IgD-negative memory B cell (primary cell): Measurements from ENCODE around the gene CYP17A1. TPM values are rescaled to one million over a fixed set of nuclear protein-coding genes. Genes with fewer than 3 reads are reported as not detected.

ENCODE experiments used
- polyA plus RNA-seq: library from polyadenylated mRNA; unstranded; fragments of 300-500 nt; fragmentation: Illumina TruSeq; gene quantifications from one replicate; pipeline ENCODE4 v1.2.3, GENCODE V29; 2021

The CYP17A1 gene
- polyA plus RNA-seq, 1 donor from 2014 or later: 0.09 TPM

Other genes with a start within 250 kb of the CYP17A1 start
- gene TRIM8, start 192.9 kb downstream of the CYP17A1 start, polyA plus RNA-seq: 71.5 TPM
- 3.8 TPM for gene ARL3, start 123.0 kb downstream of the CYP17A1 start, polyA plus RNA-seq
- 6.4 TPM for gene SFXN2, start 122.8 kb downstream of the CYP17A1 start, polyA plus RNA-seq
- gene WBP1L, start 93.5 kb downstream of the CYP17A1 start, polyA plus RNA-seq: 28.8 TPM
- gene BORCS7, start 16.8 kb upstream of the CYP17A1 start, polyA plus RNA-seq: 40.3 TPM
- gene AS3MT, start 32.1 kb upstream of the CYP17A1 start, polyA plus RNA-seq: not detected
- 7.9 TPM for gene CNNM2, start 80.9 kb upstream of the CYP17A1 start, polyA plus RNA-seq